ENCODE results near the gene CD58.

GRCh38 chr1:116587501-116588227, 16.8 kb upstream of the CD58 start:
- TF ChIP-seq EZH2 (IDR thresholded peaks at IDR 0.05; ENCODE audit: low read length): no peak
- no peak for TF ChIP-seq CTCF (optimal IDR thresholded peaks at IDR 0.05 in 1 of 3, IDR thresholded peaks at IDR 0.05 in 1 of 3, conservative IDR thresholded peaks at IDR 0.05 in 1 of 3; ENCODE audit: extremely low read depth in 1 of 3, insufficient read depth in 2 of 3, low read length in 3 of 3)

Data from keratinocyte (primary cell).